ENCODE data around the gene DCTN4. TPM values are rescaled to one million over a fixed set of nuclear protein-coding genes. Genes with fewer than 3 reads are reported as not detected.

The DCTN4 gene
- total RNA-seq, 2 donors from 2014 or later, result 58.7 to 61.6 TPM

Other genes with a start within 250 kb of the DCTN4 start
- gene SYNPO, start 118.4 kb downstream of the DCTN4 start, total RNA-seq, result 100 to 1,000 TPM; 183 to 218 TPM
- 1 to 10 TPM in 1 of 2 donors, under 1 TPM in 1; 0.57 to 1.3 TPM for gene MYOZ3, start 97.8 kb downstream of the DCTN4 start, total RNA-seq
- 10 to 100 TPM; 27.8 to 27.9 TPM for gene RBM22, start 58.0 kb downstream of the DCTN4 start, total RNA-seq
- gene SMIM3, start 19.7 kb upstream of the DCTN4 start, total RNA-seq, result 10 to 100 TPM; 22.9 to 32.5 TPM
- gene IRGM, start 87.5 kb upstream of the DCTN4 start, total RNA-seq, result not detected
- gene ZNF300, start 146.0 kb upstream of the DCTN4 start, total RNA-seq, result 1 to 10 TPM; 4.8 to 5.5 TPM